Activated CD8-positive, alpha-beta memory T cell treated with anti-CD3 and anti-CD28 coated beads, Interleukin-2, amount 50 U/mL, for 1 hour (primary cell): ENCODE measurements around the gene TSHZ3.

Source experiments
- DNase-seq: peaks from one replicate; pipeline ENCODE4 v3.0.0-alpha.2; 2020; ENCODE audit errors: extremely low read depth

Gene TSHZ3, protein sequence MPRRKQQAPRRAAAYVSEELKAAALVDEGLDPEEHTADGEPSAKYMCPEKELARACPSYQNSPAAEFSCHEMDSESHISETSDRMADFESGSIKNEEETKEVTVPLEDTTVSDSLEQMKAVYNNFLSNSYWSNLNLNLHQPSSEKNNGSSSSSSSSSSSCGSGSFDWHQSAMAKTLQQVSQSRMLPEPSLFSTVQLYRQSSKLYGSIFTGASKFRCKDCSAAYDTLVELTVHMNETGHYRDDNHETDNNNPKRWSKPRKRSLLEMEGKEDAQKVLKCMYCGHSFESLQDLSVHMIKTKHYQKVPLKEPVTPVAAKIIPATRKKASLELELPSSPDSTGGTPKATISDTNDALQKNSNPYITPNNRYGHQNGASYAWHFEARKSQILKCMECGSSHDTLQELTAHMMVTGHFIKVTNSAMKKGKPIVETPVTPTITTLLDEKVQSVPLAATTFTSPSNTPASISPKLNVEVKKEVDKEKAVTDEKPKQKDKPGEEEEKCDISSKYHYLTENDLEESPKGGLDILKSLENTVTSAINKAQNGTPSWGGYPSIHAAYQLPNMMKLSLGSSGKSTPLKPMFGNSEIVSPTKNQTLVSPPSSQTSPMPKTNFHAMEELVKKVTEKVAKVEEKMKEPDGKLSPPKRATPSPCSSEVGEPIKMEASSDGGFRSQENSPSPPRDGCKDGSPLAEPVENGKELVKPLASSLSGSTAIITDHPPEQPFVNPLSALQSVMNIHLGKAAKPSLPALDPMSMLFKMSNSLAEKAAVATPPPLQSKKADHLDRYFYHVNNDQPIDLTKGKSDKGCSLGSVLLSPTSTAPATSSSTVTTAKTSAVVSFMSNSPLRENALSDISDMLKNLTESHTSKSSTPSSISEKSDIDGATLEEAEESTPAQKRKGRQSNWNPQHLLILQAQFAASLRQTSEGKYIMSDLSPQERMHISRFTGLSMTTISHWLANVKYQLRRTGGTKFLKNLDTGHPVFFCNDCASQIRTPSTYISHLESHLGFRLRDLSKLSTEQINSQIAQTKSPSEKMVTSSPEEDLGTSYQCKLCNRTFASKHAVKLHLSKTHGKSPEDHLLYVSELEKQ

DNA sequence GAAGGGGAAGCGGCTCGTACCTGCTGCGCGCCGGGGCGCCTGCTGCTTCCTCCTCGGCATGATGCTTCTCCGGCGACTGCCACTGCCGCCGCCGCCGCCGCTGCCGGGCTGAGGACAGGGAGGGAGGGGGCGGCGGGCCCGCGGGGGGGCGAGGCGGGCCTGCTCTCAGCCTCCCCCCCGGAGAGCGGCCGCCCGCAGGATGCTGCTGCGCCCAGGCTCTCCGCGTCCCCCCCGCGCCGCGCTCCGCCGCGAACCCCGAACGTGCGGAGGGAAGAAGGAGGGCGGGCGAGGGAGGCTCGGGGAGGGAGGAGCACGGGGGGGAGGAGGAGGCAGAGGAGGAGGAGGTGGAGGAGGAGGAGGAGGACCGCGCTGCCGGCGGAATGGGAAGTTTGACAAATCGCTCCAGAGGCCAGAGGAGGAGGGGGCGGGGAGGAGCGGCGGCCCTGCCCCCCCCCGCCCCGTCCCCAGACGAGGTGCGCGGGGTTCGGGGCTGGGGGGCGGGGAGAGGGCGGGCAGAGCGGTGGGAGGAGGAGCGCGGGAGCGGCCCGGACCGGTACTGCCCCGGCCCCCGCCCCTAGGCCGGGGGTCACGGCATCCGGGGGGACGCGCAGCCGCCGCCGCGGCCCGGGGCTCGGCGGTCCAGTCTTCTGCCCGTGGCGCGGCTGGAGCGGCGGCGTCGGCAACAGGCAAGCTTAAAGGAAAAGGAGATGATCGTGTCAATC, at the start of gene TSHZ3:
TSS of gene TSHZ3 (minus strand) at position 277 of the 722 bp plus-strand sequence. CDS start at position 60, 217 bp downstream.
- DNase-seq: no peak

DNA sequence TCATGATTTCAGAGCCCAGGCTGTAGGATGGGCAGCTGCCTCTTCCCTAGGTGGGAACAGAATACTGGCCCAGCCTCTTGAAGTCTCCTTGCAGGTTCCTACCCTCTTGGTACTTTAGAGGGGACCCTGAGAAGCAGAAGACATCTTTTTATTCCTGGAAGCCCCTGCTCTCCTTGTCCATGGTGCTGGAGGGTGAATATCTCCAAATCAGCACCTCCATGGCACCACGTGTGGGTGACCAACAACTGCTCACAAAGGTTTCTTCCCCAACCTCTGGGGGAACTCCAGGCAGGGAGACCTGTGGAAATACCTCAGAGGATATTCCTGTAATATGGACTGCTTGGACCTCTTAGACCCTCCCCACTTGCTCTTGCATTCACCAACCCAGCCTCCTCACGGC, 48.1 kb upstream of the TSHZ3 start:
- DNase-seq: no peak

DNA sequence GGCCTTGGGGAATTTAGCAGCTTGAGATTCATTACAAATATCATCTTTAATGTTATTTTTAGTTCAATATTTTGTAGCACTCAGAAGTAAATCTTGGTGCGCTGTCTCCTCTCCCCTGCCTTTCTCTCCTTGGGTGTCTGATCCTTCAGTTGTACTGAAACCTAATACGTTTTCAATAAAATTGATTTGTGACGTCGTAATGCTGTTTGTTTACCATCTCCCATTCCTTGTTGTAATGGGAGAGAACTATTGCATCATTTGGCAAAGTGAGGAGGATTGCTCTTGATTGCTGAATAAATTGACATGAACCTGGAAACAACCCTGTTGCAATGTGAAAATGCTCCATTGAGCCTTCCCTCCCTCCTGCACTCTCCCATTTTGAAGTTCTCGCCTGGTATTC, 43.2 kb upstream of the TSHZ3 start:
- DNase-seq: no peak

DNA sequence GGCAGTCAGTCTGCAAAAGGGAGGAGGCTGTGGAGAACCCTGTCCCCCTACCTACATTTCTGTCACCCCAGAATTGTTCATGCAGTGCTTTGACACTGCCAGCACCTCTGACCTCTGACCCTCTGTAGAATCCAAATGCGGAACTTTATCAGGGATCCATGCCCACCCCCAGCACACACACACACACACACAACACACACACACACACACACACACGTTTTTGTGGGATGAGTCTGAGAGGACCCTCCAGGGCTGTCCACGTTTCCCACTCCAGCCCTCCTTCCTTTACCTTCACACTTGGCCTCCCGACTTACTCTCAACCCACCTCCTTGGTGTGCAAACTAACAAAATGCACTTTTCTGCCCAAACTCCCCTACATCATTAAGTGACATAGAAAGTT, 42.3 kb upstream of the TSHZ3 start:
- no peak for DNase-seq

DNA sequence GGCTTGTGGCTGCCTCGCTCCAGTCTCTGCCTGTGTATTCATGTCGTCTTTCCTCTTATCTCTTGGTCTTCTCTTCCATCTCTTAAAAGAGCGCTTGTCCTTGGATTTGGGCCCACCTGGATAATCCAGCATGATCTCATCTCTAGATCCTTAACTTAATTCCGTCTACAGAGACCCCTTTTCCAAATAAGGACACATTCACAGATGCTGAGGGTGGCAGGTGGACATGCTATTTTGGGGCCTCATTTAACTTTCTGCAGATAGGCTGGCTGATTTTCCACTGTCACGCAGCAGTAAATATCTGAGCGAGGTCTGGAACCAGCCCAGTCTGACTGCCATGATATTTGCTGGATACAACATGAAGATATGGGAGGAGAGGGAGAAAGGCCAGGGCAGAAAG, 41.5 kb upstream of the TSHZ3 start:
- DNase-seq: no peak

DNA sequence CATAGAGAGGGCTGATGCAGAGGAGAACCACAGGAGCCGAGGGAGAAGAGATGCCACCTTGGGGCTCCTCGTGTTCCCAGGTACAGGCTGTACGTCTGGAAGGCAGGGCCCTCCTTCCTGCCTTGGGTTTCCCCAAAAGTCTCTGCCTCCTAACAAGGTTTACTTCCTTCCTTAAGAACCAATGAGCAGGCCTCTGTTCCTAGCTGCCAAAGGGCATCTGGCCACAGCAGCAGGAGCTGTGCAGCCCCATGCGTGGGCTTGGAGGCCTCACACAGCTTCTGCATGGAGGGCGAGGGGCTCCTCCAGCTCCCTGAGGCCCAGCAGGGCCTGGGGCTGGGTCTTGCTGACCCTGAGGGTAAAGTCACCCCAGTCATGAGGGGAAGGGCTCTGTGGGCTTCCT, 40.6 kb upstream of the TSHZ3 start:
- DNase-seq: no peak

DNA sequence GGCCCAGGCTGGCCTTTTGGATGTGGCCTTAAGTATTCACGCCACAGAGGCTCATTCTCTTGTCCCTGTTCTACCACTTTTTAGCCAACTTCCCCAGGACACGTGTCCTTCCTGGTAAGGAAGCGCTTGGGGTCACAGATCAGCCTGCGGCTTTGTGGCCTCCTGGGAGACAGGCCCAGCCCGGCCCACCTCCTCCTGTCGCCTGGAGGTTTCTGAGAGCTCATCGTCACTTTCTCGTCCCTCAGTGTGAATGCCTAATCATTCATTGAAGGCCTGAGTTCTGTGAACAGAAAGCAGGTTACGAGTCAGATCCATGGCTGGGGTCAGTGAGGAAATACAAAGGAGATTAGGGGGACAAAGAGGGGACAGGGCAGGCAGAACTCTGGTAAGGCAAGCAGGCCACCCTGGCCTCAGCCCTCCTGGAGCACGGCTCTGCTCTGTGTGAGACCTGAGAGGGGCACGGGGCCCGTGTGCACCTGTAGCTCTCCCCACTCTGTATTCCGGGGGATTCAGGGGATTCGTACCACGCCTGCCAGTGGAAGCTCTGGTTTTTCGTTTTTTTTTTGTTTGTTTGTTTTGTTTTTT, 38.6 kb upstream of the TSHZ3 start:
- no peak for DNase-seq

DNA sequence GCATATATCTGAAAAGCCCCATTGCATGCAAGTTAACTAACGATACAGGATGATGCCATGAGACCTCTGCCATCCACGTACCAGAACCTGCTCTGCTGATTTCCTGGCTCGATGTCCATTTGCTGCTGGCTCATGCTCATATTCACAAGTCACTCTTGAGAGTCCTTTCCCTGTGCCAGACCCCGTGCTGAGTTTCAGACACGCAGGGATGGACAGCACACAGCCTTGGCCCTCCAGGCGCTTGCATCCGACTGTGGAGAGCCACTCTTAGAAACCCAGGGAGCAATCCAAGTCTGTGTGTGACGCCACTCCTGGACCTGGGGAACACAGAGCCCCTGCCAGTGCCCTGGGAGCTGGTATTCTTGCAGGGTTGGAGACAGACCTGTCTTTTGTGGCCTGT, 37.6 kb upstream of the TSHZ3 start:
- no peak for DNase-seq

DNA sequence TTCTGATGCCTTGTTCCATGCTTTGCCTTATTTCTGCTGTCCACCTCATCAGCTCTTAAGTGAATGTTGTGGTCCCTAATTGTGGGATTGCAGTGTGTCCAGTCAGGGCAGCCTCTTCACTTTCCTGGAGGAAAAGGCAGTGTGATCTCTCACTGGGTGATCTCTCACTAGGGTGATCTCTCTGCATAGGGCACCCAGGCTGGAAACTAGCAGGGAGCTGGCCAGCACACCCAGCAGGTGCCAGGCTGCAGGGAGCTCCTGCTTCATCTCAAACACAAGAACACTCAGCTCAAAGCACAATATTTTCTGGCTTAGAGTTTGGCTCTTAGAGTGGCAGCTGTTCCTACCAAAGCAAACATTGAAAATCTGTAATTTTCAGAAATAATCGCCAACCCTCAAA, 36.5 kb upstream of the TSHZ3 start:
- no peak for DNase-seq

DNA sequence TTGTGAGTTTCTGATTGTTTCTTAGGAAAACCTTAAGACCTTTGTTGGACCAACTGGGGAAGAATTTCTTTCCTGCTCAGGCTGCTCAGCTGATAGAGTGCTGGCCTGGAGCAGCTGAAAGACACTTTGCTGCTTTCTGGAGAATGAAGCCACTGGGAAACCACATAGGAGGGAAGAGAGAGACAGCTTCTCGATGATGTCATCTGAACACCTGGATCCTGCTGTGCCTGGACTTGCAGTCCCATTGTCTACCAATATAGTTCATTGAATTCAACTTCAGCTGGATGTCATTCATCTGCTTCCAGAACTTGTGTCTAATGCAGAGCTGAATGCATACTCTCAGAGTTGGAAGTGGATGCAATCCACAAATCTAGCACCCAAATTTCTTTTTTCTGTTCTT, 34.3 kb upstream of the TSHZ3 start:
- DNase-seq: no peak

DNA sequence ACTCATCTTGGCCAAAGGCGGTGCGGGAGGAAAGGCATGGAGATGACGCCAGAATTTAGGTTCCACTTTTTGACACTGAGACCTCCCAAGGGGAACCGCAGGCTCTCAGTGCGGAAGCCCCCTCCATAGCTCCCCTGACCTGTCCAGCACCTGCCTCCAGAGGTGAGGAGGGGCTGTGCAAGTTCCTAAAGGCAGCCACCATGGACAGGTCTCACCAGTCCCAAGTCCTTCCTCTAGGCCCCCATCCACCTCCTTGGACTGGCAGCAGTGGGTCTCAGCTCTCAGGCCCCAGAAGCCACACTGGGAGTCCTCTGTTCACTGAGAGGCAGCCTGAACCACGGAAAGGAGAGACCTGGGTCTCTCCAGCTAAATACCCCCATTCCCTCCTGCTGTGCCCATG, 31.6 kb upstream of the TSHZ3 start:
- DNase-seq: no peak

DNA sequence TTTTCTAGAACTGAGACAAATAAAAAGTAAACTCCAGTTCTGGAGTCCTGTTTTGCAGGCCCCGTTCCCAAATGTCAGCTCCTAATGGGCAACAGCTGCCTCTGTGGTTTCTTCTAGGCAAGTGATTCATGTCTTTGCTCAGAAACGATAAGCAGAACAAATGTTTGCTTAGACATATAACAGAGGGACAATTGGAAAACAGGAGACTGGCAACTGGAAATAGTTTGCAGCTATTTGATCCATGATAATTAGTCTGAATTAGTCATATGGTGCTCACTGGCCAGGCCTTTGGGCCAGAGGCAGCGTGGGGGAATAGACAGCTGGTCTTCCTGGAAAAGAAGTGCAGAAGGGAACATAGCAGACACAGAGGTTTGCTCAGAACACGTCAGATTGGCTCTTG, 29.2 kb upstream of the TSHZ3 start:
- DNase-seq: no peak

DNA sequence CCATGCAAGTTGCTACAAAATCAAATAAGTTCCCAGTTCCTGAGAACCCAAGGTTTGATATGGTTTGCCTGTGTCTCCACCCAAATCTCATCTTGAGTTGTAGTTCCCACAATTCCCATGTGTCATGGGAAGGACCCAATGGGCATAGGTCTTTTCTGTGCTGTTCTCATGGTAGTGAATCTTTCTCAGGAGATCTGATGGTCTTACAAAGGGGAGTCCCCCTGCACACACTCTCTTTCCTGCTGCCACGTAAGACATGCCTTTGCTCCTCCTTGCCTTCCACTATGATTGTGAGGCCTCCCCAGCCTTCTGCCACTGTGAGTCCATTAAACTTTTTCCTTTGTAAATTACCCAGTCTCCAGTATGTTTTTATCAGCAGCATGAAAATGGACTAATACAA, 28.5 kb upstream of the TSHZ3 start:
- DNase-seq: no peak

DNA sequence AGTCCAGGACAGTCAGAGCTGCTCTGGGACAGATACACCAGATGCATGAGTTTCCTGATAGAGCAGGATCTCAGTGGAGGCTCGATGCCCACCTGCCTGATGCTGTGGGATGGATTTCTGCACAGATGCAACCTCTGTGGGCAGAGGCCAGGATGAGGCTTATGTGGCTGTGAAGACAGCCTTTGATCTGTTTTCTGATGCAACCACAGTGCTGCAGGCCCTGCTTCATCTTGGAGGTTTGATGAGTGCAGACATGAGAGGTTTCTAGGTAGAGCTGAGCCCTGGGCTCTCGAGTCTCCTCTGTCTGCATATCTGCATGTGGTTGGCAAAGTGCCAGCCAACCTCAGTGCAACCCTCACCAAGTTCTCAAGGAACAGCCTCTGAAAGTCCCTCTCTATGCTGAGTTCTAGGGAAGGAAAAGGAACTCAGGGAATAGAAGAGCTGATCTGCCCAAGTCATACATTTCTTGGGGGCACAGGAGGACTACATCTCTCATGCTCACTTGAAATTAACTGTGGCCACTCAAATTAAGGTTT, 23.1 kb upstream of the TSHZ3 start:
- DNase-seq: no peak

DNA sequence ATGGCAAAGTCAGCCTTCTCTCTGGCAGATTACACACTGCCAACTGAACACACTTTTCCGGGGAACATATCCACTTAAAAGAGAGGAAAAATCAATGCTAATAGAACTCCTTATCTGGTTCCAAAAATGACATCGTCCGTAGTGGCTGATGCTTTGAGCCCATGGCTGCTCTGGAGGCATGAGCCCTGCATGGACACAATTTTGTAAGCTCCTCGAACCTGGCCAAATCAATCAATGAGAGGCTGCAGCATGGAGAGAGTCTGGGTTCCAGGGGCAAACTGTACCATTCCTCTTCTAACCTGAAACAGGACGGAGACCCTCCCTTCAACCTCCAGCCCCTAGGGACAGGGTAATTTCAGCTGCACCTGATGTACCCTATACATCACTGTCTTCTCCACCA, 21.0 kb upstream of the TSHZ3 start:
- DNase-seq: no peak

DNA sequence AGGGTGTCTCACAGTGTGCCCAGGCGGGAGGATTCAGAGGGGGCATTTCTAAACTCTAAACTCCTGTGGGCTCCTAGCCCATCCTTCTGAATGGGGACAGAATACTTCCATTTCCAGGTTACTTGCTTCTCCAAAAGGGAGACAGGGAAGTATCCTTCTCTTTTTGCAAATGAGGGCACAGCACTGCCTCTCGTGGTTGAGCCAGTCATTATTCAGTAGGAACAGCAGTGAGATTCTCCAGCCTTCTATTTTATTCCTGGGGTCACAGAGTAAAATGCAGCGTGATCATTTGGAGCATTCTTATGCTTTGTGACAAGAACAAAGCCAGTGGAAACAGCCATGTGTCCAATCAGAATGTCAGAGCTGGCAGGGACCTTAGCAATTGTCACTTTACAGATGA, 15.7 kb upstream of the TSHZ3 start:
- no peak for DNase-seq

DNA sequence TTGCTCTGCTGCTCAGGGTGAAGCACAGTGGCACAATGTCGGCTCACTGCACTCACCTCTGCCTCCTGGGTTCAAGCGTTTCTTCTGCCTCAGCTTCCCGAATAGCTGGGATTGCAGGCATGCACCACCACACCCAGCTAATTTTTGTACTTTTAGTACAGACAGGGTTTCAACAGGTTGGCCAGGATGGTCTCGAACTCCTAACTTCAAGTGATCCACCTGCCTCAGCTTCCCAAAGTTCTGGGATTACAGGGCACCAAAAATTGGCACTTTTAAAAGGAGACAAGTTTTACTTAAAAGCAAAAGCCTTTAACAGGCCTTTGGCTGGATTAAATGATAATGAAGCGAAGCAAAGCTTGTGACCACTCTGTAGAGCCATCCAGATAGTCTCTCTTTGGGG, 12.5 kb upstream of the TSHZ3 start:
- DNase-seq: no peak

DNA sequence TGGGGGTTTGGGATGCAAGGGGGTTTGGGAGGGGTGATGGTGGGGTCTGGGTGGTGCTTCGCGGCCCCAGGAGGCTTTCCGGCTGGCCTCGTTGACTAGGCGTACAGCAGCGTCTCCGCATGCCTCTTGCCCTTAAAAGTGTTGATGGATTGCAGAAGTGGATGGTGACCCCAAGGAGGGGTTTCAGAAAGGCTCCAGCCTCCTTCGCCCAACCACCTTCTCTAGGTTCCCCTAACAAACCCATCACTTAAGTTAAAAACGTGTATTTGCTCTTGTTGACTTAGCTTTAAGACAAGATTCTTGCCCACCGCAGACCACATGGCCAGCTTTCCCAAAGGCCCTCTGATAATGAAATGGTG, 8.1 kb upstream of the TSHZ3 start:
- no peak for DNase-seq

DNA sequence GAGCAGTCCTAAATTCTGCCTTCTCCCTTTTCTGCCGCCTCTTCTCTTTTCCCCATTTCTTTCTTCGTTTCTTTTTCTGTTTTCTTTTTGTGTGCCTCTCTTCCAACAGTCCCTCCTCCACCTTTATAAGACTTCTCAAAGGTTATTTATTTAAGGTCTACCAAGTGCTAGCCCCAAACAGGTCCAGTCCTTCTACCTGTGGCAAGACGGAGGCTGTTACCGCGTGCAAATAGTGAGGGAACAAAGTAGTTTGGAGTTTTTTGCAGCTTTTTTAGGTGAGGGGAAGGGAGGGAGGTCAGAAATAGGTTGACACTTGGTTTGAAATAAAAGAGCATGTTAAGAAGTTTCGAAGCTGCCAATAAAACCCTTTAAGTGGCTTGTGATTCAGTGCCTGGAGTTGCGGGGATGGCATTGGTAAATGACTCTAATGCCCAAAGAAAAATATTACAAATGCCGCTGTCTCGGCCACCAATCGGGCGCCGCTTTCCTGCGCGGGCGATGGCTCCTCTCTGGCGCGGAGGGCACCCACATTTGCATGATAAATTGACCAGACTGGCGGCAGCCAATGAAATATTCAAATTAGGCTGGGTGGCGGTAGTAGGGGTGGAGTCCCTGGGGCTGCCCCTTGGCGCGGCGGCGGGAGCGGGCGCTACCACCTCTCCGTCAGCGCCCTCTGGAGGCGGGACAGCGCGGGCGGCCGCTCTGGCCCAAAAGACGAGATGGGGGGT, 7.5 kb upstream of the TSHZ3 start:
- no peak for DNase-seq

DNA sequence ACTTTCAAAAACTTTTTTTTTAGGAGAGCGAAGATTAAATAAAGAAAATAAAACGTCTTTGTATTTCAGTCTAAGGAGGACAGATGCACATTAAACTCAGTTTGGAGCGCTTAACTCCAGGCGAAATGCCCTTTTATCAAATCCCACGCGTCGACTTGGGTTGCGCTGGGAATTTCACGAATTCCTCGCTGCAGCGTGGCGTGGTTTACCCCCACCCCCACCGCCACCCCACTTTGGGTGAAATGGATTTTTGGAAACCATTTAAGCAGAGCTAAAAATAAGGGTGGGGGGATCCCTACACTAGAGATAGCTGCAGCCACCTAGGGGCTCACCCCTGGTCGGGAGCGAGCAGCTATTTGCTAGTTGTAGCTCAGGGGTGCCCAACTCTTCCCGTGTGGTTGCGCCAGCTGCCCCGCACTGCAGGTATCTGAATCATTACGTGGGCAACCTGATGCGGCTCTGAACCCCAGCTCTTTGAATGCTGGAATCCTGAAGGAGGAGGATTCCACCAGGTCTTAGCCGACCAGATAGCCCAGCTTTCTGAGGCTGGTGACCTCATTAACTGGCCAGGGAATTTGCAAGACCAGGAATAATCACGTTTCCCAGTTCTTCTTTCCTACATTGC, 6.5 kb upstream of the TSHZ3 start:
- DNase-seq: no peak
